Activated effector memory CD4-positive, alpha-beta T cell treated with Interleukin-2 at 50 U/mL for 16 hours (primary cell): Measurements from ENCODE around the gene CBFA2T2.
"Not testable (repeated sequence)": the region's sequence is repeated elsewhere in the genome, so short reads cannot be mapped to it uniquely, and the experiment has no call there.

Source experiments
- DNase-seq: peaks from one replicate; pipeline ENCODE4 v3.0.0-alpha.2; 2020

CBFA2T2 gene

GRCh38 chr20:33490023-33490933 lies at the start of gene CBFA2T2:
Gene CBFA2T2, plus strand, starts transcription at chr20:33490096. Its CDS starts 172 bp downstream, at chr20:33490268.
- no peak for DNase-seq

GRCh38 chr20:33440562-33440961 lies 49.3 kb upstream of the CBFA2T2 start:
- DNase-seq, result not testable (repeated sequence)

GRCh38 chr20:33441142-33441955 lies 48.5 kb upstream of the CBFA2T2 start:
- no peak for DNase-seq

- DNase-seq, result no peak
Measured at GRCh38 chr20:33442136-33443005, 47.5 kb upstream of the CBFA2T2 start.

- DNase-seq, result no peak
Measured at GRCh38 chr20:33443006-33443511, 46.8 kb upstream of the CBFA2T2 start.

GRCh38 chr20:33443512-33444239 lies 46.2 kb upstream of the CBFA2T2 start, which contains the start of gene SNTA1:
Gene SNTA1, minus strand, starts transcription at chr20:33443763. Its CDS starts 143 bp downstream, at chr20:33443620.
- DNase-seq, result peak; percentile 86

- DNase-seq, result peak; percentile 5
Measured at GRCh38 chr20:33444797-33445560, 44.9 kb upstream of the CBFA2T2 start.

- no peak for DNase-seq
Measured at GRCh38 chr20:33445881-33446625, 43.8 kb upstream of the CBFA2T2 start.

- no peak for DNase-seq
Measured at GRCh38 chr20:33450867-33451266, 39.0 kb upstream of the CBFA2T2 start.

- DNase-seq, result peak; percentile 67
Measured at GRCh38 chr20:33456916-33457642, 32.8 kb upstream of the CBFA2T2 start.

- no peak for DNase-seq
Measured at GRCh38 chr20:33459599-33459998, 30.3 kb upstream of the CBFA2T2 start.

- DNase-seq, result no peak
Measured at GRCh38 chr20:33460711-33461110, 29.2 kb upstream of the CBFA2T2 start.

- DNase-seq, result no peak
Measured at GRCh38 chr20:33463332-33464101, 26.4 kb upstream of the CBFA2T2 start.

GRCh38 chr20:33464759-33465158 lies 25.1 kb upstream of the CBFA2T2 start:
- DNase-seq, result not testable (repeated sequence)

GRCh38 chr20:33465481-33466302 lies 24.2 kb upstream of the CBFA2T2 start:
- no peak for DNase-seq

GRCh38 chr20:33466303-33466646 lies 23.6 kb upstream of the CBFA2T2 start:
- DNase-seq, result no peak

- DNase-seq, result no peak
Measured at GRCh38 chr20:33470457-33470856, 19.4 kb upstream of the CBFA2T2 start.

GRCh38 chr20:33470866-33471265 lies 19.0 kb upstream of the CBFA2T2 start:
- no peak for DNase-seq
